Measurements from ENCODE around the gene SRRM5.
A peak's percentile ranks its signal among the peaks of the same experiment; 100 is the strongest.

The SRRM5 gene

DNA sequence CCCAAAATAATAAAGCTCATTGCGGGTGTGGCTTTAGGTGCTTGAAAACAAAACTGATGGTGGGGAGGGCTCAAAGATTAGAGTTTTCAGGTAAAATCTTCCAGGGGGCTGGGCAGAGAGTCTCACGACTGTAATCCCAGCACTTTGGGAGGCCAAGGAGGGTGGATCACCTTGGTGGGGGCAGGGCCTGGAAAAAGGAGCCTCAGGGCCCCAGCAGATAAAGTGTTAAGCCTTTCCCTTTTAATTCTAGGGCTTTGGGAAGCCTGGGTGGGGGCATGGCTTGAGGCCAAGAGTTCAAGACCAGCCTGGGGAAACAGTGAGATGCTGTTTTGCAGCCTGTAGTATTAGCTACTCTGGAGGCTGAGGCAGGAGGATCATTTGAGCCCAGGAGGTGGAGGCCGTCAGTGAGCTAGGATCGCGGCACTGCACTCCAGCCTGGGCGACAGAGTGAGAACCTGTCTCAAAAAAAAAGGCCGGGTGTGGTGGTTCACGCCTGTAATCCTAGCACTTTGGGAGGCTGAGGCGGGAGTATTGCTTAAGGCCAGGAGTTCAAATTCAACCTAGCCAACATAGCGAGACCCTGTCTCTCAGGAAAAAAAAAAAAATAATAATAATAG lies 17.7 kb upstream of the SRRM5 start:
- Histone ChIP-seq H3K4me3 (replicated peaks; ENCODE audit: low read depth, low read length) (peak overlapping the region; percentile 93), H3K27me3 (replicated peaks; ENCODE audit: control insufficient read depth, insufficient read depth, low read length) (no peaks in the 10 kb centered on the region), H3K36me3 (ENCODE audit: control insufficient read depth, insufficient read depth, low read length) (peaks cover 19% of the 10 kb centered on the region)
- TF ChIP-seq, protein P1, sequence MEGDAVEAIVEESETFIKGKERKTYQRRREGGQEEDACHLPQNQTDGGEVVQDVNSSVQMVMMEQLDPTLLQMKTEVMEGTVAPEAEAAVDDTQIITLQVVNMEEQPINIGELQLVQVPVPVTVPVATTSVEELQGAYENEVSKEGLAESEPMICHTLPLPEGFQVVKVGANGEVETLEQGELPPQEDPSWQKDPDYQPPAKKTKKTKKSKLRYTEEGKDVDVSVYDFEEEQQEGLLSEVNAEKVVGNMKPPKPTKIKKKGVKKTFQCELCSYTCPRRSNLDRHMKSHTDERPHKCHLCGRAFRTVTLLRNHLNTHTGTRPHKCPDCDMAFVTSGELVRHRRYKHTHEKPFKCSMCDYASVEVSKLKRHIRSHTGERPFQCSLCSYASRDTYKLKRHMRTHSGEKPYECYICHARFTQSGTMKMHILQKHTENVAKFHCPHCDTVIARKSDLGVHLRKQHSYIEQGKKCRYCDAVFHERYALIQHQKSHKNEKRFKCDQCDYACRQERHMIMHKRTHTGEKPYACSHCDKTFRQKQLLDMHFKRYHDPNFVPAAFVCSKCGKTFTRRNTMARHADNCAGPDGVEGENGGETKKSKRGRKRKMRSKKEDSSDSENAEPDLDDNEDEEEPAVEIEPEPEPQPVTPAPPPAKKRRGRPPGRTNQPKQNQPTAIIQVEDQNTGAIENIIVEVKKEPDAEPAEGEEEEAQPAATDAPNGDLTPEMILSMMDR (IDR thresholded peaks at IDR 0.05; ENCODE audit: insufficient read depth, low read length, poor library complexity, severe bottlenecking): no peak
- DNase-seq (ENCODE audit: extremely low read depth, insufficient read length): no peak

DNA sequence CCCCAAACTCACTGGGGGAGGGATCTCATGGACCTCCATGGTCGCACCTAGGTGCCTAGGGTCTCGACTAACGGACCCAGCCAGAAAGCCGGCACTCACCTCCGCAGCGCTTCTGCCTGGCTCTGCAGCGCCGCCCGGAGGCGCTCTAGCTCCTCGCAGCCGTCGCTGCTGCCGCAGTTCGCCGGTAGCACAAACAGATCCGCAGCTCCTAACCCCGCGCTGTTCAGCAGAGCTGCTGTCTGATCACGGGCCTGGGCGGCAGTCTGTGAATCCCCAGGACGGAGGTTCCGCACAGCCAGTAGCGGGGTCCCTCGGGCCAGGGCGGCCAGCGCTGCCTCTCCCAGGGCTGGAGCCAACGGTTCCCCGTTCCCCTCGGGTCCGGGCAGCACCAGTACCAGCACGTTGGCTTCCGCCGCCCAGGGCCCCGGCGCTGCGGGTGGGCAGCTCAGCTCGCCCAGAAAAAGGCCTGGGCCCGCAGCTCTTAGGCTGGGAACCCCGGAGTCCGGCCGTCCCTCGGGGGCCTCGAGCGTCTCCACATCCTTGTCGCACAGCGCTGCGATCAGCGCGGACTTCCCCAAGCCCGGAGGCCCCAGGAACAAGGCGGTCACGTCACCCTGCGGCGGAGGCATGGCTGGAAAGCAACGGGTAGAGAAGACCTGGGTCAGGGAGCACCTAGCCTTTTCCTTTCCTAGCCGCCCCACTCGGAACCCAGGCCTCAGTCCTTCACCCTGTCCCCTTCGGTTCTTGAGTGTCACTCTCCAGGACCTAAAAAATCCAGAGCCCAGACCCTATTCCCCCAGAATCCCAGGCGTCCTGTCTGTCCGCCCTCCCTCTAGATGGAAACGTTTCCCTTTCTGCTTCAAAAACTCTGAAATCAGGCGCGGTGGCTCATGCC lies 16.9 kb upstream of the SRRM5 start:
- Histone ChIP-seq H3K4me3 (replicated peaks; ENCODE audit: low read depth, low read length) (peak overlapping the region; percentile 93), H3K36me3 (ENCODE audit: control insufficient read depth, insufficient read depth, low read length) (peaks cover 21% of the 10 kb centered on the region), H3K27me3 (replicated peaks; ENCODE audit: control insufficient read depth, insufficient read depth, low read length) (no peaks in the 10 kb centered on the region)
- DNase-seq (ENCODE audit: extremely low read depth, insufficient read length): peak; percentile 84
- TF ChIP-seq, protein P1 (IDR thresholded peaks at IDR 0.05; ENCODE audit: insufficient read depth, low read length, poor library complexity, severe bottlenecking): peak; percentile 95

- peak overlapping the region; percentile 93 for H3K4me3 ChIP-seq (replicated peaks; ENCODE audit: low read depth, low read length)
- no peaks in the 10 kb centered on the region for H3K27me3 ChIP-seq (replicated peaks; ENCODE audit: control insufficient read depth, insufficient read depth, low read length)
- TF ChIP-seq, protein P1 (IDR thresholded peaks at IDR 0.05; ENCODE audit: insufficient read depth, low read length, poor library complexity, severe bottlenecking): no peak
- no peak for DNase-seq (ENCODE audit: extremely low read depth, insufficient read length)
- peaks cover 22% of the 10 kb centered on the region for H3K36me3 ChIP-seq (ENCODE audit: control insufficient read depth, insufficient read depth, low read length)
Observed at GRCh38 chr19:43595605-43595998, 16.3 kb upstream of the SRRM5 start.

DNA sequence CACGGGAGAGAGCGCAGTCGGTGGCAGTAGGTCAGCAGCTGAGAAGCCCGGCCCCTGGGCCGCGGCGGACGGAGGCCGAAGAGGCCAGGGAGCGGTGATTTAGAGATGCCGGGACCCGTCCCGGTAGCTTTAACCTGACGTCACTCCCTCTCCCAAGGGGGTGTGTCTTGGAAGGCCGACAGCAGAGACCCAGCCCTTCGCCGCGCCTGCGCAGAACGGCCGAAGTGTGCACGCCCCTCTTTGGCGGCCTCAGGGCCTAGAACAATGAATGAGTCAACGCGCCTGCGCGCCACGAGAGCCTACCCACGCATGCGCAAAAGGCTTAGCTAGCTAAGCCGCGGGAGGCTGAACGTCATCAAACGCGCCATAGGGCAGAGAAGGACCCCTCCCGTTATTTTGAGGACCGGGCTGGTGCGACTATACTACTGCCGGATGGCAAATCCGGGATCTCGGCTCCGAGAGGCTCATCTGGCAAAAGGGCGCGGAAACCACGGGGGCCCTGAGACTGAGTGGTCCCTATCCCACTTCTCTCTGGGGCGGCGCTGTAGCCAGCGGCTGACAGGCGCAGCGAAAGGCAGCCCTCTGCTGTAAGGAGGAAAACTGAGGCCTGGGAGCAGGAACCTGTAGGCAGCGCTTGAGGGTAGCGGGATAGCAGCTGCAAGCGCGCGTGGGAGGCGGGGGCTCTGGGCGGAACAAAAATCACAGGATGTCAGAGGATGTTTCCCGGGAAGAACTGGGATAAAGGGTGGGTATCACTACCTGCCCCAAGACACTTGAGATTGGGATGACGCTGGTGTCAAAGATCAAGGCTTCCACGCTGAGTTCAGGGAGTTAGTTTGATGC lies 15.7 kb upstream of the SRRM5 start, which contains the start of the genes IRGQ and ZNF576:
TSS of gene IRGQ (minus strand) at position 136 of the 843 bp plus-strand sequence. CDS start 796 bp downstream, outside the sequence.
TSS of gene ZNF576 (plus strand) at position 597 of the 843 bp plus-strand sequence. CDS start 514 bp downstream, outside the sequence.
- Histone ChIP-seq H3K4me3 (replicated peaks; ENCODE audit: low read depth, low read length) (peak within 1 kb of the TSS; percentile 93), H3K27me3 (replicated peaks; ENCODE audit: control insufficient read depth, insufficient read depth, low read length) (no peaks in the 10 kb centered on the region), H3K36me3 (ENCODE audit: control insufficient read depth, insufficient read depth, low read length) (peaks cover 19% of the 10 kb centered on the region)
- TF ChIP-seq, protein P1 (IDR thresholded peaks at IDR 0.05; ENCODE audit: insufficient read depth, low read length, poor library complexity, severe bottlenecking): peak; percentile 1
- peak; percentile 98 for DNase-seq (ENCODE audit: extremely low read depth, insufficient read length)

DNA sequence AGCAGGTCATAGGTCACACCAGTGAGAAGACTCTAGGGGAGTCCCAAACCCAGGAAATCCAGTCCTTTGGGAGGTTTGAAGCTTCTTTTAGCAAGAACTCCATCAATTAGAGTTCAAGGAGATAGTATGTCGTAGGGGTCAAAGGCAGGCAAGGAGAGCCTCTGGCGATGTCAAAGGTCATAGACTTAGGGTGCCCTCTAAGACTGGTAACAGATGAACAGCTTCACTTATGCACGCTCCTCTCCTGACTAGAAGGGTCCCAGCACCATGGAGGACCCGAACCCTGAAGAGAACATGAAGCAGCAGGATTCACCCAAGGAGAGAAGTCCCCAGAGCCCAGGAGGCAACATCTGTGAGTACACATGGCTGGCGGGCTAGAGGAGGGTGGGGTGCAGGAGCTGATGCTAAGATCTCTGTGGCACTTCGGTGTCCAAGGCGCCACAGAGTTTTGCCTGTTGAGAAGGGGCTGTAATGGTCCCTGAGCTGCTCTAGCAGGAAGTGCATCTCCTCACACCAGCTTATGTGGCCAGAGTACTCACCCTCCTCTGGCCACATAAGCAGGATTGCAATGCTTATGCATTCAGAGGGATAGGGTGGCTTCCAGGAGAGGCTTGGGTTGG lies 14.9 kb upstream of the SRRM5 start:
- no peak for DNase-seq (ENCODE audit: extremely low read depth, insufficient read length)
- peaks cover 18% of the 10 kb centered on the region for H3K36me3 ChIP-seq (ENCODE audit: control insufficient read depth, insufficient read depth, low read length)

More for the DNA sequence above, 14.9 kb upstream of the SRRM5 start:
- Histone ChIP-seq H3K27me3 (replicated peaks; ENCODE audit: control insufficient read depth, insufficient read depth, low read length) (no peaks in the 10 kb centered on the region), H3K4me3 (replicated peaks; ENCODE audit: low read depth, low read length) (peak overlapping the region; percentile 93)
- TF ChIP-seq, protein P1 (IDR thresholded peaks at IDR 0.05; ENCODE audit: insufficient read depth, low read length, poor library complexity, severe bottlenecking): no peak
